RCC 7860 (cell line): ENCODE data around the gene SNRNP200.

Experiments used
- DNase-seq: peaks from one replicate; pipeline ENCODE4 v3.0.0-alpha.2; 2015; ENCODE audit warnings: low spot score
- FAIRE-seq: peaks from 2 replicates; lab custom pipeline; 2012; peaks lifted over from hg19 to GRCh38; lab: Jason Lieb, UNC

The SNRNP200 gene

GRCh38 chr2:96253006-96253405 lies 52.3 kb downstream of the SNRNP200 start:
- DNase-seq (no peak), FAIRE-seq (no peak)

GRCh38 chr2:96252526-96252925 lies 52.8 kb downstream of the SNRNP200 start:
- DNase-seq (no peak), FAIRE-seq (no peak)

DNA sequence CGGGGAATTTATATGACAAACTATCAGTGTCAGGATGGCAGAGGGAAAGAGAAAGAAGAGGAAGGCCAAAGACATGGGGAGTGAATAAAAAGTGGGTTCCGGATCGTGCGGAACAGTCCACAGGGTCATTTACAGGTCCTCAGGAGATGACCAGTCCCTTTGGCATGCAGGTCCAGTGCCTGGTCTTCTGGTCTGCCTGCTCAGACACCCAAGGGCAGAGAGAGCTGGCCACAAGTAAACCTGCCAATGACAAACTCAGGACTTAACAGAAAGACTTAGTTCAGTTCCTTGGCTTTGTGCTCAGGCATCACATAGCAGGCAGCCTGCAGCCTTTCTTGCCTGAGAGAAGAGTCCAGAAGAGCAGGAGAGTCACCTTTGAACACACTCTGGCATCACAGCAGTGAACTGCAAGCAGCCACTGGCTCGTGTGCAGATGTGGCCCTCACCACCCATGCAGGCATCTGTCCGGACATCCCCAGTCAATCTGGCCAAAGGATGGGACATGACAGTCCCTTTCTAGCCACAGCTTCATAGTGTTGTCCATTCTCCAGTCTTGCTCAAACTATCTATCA lies 53.5 kb downstream of the SNRNP200 start:
- FAIRE-seq (peak; percentile 83), DNase-seq (peak; percentile 90)

DNA sequence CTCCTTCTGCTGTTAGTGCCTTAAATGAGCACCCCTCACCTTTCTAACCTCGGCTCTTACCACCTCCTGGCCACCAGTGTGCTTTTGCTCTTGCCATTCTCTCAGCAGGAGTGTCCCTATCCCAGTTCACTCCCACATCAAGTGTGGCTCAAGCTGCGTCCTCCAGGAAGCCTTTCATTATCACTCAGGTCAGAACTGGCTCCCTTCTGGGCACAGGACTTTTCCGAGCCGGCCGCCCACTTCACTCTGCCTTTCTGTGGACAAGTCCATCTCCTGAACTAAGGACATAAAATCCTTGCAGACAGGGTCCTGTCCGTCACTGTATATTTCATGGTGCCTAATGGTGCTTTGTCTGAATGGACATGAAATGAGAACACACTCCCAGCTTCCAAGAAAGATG lies 55.2 kb downstream of the SNRNP200 start:
- FAIRE-seq (no peak), DNase-seq (no peak)

DNA sequence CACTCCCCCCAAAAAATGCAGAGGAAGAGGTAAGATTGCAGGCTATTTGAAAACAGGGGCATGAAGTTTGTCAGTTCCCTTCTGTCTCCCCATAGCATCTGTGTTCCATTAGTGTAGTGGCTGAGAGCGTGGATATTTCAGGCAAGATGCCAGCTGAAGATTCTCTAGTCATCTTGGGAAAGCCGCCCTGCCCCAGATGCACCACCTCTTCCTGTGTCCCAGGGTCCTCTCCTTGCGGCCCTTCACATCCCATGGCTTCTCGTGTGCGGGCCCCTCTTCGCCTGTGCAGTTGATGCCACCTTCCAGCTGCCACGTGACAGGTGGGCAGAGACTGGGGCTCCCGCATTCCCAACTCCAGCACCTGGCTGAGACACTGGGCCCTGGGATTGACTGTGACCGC lies 55.7 kb downstream of the SNRNP200 start:
- no peak for DNase-seq

GRCh38 chr2:96248624-96249023 lies 56.7 kb downstream of the SNRNP200 start:
- DNase-seq, result no peak
- FAIRE-seq, result no peak

More for the DNA sequence above, 55.7 kb downstream of the SNRNP200 start:
- no peak for FAIRE-seq

- FAIRE-seq (no peak), DNase-seq (no peak)
Observed at GRCh38 chr2:96247896-96248295, 57.5 kb downstream of the SNRNP200 start.

GRCh38 chr2:96247009-96247408 lies 58.3 kb downstream of the SNRNP200 start:
- FAIRE-seq (no peak), DNase-seq (no peak)

- DNase-seq, result no peak
- FAIRE-seq, result no peak
Observed at GRCh38 chr2:96245609-96246390, 59.5 kb downstream of the SNRNP200 start.

DNA sequence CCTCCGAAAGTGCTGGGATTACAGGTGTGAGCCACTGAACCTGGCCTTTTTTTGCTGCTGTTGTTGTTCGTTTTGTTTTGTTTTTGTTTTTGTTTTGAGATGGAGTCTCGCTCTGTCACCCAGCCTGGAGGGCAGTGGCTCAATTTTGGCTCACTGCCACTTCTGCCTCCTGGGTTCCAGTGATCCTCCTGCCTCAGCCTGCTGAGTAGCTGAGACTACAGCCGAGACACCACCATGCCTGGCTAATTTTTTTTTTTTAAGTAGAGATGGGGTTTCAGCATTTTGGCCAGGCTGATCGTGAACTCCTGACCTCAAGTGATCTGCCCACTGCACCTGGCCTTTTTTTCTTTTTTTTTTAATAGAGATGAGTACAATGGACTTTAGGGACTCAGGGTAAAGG lies 61.5 kb downstream of the SNRNP200 start:
- DNase-seq (no peak), FAIRE-seq (no peak)

DNA sequence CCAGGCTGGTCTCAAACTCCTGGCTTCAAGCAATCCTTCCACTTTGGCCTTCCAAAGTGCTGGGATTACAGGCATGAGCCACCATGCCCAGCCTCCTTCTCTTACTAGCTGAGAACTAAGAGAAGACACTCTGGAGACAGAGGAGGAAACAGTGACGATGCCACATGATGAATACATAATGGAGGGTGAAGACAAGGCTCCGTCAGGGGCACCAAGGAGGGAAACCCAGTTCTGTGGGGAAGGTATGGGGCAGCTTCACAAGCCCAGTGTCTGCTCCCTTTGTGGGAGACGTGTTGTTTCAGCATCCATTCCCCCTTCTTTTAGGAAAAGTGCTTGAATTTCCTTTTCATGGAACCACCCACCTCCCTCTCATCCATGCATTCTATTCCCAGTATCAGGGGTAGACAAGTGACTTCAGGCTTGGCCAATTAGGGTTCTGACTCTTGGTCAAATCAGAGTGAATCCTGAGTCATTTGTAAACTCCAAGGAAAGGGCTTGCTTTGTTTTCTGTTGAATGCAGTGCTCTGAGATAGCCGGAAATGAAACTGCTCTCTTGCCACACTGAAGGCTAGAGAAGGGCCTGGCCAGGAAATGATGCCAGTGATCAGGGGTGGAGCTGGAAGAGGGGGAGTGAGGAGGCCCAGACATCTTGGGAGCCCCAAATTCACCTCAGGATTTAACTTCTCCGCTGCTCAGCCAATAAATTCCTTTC lies 63.3 kb downstream of the SNRNP200 start:
- FAIRE-seq (no peak), DNase-seq (no peak)

GRCh38 chr2:96241227-96241626 lies 64.1 kb downstream of the SNRNP200 start:
- no peak for FAIRE-seq
- DNase-seq, result no peak

- FAIRE-seq, result no peak
- DNase-seq, result no peak
Observed at GRCh38 chr2:96240341-96241038, 64.9 kb downstream of the SNRNP200 start.

DNA sequence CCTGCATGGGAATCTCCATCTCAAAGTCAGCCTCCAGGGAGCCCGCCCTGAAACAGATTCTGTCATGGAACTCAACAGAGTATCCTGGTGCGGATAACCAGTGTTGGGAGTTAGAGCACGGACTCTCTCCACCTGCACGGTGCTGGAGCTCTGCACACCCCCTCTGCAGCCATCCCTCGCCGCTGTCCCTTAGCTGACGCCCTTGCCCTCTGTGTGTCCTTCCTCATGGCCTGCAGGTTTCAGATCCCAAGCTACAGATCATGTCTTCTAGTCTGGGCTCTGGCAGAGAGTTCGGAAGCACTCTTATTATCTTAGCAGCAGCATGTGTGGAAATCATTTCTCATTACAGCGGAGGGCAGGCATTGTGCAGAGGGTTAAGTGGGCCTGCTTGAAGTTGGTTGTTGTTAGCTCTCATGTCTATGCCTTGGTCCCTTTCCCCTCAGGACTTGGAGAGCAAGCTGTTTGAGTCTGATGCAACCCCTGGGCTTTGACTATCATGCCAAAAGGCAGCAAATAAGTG lies 65.5 kb downstream of the SNRNP200 start:
- FAIRE-seq, result no peak
- no peak for DNase-seq

DNA sequence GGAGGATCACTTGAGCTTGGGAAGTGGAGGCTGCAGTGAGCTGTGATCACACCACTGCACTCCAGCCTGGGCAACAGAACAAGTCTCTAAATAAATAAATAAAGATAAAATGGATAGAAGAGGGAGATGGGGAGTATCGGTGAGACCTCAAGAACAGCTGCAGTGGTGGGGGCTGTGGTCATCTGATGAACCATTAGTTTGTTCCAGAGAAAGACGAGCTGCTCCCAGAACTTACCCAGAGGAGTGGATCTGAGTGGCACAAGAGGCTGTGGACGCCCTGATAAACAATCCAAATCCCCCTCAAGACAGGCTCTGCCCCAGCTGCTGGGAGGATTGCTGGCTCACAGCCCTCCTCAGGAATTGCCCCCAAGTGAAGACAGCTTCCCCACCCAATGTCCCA lies 66.3 kb downstream of the SNRNP200 start:
- DNase-seq (no peak), FAIRE-seq (no peak)

DNA sequence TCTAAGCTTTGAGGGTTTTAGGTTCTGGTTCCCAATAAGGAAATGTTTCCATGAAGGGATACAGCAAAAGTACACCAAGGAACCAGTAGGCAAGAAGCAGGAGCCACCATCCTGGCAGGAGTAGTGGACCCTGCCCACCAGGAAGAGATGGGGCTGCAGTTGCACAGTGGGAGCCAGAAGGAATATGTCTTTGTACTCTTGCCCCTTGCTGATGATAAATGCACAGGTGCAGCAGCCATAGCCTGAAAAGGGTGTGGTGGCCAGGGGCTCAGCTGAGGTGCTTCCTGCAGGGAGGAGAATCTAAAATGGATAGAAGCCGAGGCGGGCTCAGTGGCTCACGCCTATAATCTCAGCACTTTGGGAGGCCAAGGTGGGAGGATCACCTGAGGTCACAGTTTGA lies 67.1 kb downstream of the SNRNP200 start:
- FAIRE-seq (no peak), DNase-seq (no peak)

DNA sequence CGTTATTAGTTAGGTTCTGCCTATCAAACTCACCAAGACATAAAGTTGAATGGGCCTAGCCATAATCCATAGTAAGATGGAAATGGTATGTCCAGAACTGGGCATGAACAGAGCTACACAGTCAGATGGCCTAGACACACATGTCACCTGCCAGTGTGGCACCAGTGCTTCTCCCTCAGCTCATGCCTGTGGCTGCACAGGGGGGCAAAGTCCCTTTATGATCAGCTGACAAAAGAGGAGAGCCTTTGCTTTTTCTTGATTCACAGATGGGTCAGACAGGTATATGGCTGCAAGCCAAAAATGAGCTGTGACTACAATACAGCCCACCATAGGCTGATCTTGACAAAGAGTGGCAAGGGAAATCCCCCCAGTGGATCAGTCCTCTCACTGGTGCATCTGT lies 68.5 kb downstream of the SNRNP200 start:
- no peak for FAIRE-seq

DNA sequence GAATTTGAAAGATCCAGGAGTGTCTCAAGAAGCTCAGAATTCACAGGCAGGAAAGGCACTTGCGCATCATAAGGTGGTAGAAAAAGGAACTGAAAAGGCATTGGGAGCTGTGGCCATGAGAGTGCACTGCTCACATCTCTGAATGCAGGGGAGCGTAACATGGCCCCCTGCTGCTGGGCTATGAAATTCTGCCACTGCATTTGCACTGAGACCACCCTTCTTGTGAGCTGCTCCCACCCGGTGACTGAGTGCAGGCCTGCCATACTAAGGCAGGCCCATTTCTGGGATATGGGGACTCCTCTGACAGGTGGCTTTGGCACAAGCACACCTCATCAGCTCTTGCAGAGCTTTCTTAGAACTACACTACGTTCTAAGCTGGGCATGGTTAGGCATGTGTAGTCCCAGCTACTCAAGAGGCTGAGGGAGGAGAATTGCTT lies 71.4 kb downstream of the SNRNP200 start:
- DNase-seq (no peak), FAIRE-seq (no peak)

More for the DNA sequence above, 68.5 kb downstream of the SNRNP200 start:
- DNase-seq, result no peak

DNA sequence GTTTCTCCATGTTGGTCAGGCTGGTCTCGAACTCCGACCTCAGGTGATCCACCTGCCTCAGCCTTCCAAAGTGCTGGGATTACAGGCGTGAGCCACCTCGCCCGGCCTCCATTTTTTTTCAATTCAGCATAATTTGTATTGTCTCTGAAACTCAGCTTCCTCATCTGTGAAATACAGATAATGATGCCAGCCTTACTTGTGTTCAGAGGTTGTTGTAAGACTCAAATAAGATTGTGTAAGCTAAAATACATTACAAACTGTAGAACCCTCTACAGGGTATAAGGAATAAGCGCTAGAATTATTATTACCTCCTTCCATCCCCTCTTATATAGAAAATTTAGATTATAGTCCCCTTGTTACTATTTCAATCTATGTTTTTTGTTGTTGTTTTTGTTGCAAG lies 71.9 kb downstream of the SNRNP200 start:
- FAIRE-seq (no peak), DNase-seq (no peak)

- DNase-seq (no peak), FAIRE-seq (no peak)
Observed at GRCh38 chr2:96231316-96231715, 74.0 kb downstream of the SNRNP200 start.

- FAIRE-seq (no peak), DNase-seq (no peak)
Observed at GRCh38 chr2:96225016-96225533, 80.3 kb downstream of the SNRNP200 start.
